ENCODE measurements around the gene TMSB15C.

GRCh38 chrX:104113222-104113965 lies 37.4 kb upstream of the TMSB15C start:
- TF ChIP-seq CTCF (IDR thresholded peaks at IDR 0.05) (peak; percentile 19 to 51 (median 42)), POLR2A (IDR thresholded peaks at IDR 0.05) (no peak)

Data from adrenal gland (tissue), 5 donors.